IMR-90 (cell line): ENCODE data around the gene IQCM. TPM values are rescaled to one million over a fixed set of nuclear protein-coding genes. Genes with fewer than 3 reads are reported as not detected.

Experiments
- ATAC-seq: fragments of 200-7000 bp; cut with Tn5 transposase; 2 replicates; pipeline ENCODE4 v1.9.1; 2020; ENCODE audit warnings: low read depth, mild to moderate bottlenecking, moderate library complexity
- BruUV-seq: library from RNA; stranded (reverse); fragments of 400-500 nt; replicated peaks from 2 replicates; lab custom pipeline; 2021; lab: Mats Ljungman, UMichigan
- CTCF ChIA-PET: fragments of 300-600 bp; formaldehyde crosslinking; extraction: SDS; loops from one replicate; lab custom pipeline; 2021; ENCODE audit warnings: antibody characterized with exemption; lab: Yijun Ruan, JAX
- POLR2A ChIA-PET: fragments of 300-600 bp; sonication (Branson Sonifier 250); formaldehyde crosslinking; loops from one replicate; lab custom pipeline; 2022; ENCODE audit warnings: antibody characterized with exemption; ENCODE audit not compliant: unreplicated experiment; lab: Charles Lee
- DNase-seq: peaks from one replicate; pipeline ENCODE4 v3.0.0; 2013
- H2AFZ ChIP-seq: replicated peaks from 2 replicates; pipeline ENCODE3; 2013; ENCODE audit warnings: low read length, mild to moderate bottlenecking; ENCODE audit not compliant: poor library complexity
- H2AK5ac ChIP-seq: 2 replicates; pipeline ENCODE4 v1.6.1; 2013; ENCODE audit warnings: low read depth, low read length, inconsistent platforms
- H2AK9ac ChIP-seq: replicated peaks from 2 replicates; pipeline ENCODE3; 2013; ENCODE audit warnings: mild to moderate bottlenecking, low read depth, low read length, moderate library complexity; ENCODE audit not compliant: poor library complexity
- H2BK120ac ChIP-seq: 2 replicates; pipeline ENCODE4 v1.6.1; 2013; ENCODE audit warnings: low read depth, low read length, inconsistent platforms
- H2BK15ac ChIP-seq: 3 replicates; pipeline ENCODE4 v1.6.1; 2013; ENCODE audit warnings: low read depth, low read length, inconsistent platforms
- H2BK20ac ChIP-seq: 2 replicates; pipeline ENCODE4 v1.6.1; 2013; ENCODE audit warnings: low read depth, mild to moderate bottlenecking, inconsistent platforms, low read length, moderate library complexity
- H2BK5ac ChIP-seq: 2 replicates; pipeline ENCODE4 v1.6.1; 2013; ENCODE audit warnings: mild to moderate bottlenecking, low read depth, low read length, inconsistent platforms; ENCODE audit not compliant: poor library complexity, severe bottlenecking
- H3K14ac ChIP-seq: replicated peaks from 2 replicates; pipeline ENCODE4 v1.6.1; 2013; ENCODE audit warnings: low read depth, low read length, inconsistent platforms
- H3K18ac ChIP-seq: 2 replicates; pipeline ENCODE4 v1.6.1; 2013; ENCODE audit warnings: low read depth, low read length, control low read depth
- H3K23ac ChIP-seq: 2 replicates; pipeline ENCODE4 v1.6.1; 2013; ENCODE audit warnings: low read depth, low read length, inconsistent platforms
- H3K27ac ChIP-seq: 2 replicates; pipeline ENCODE4 v1.5.1; 2013; ENCODE audit warnings: mild to moderate bottlenecking, control low read depth, low read length; ENCODE audit not compliant: insufficient read depth
- H3K27me3 ChIP-seq: 2 replicates; pipeline ENCODE4 v1.6.1; 2013; ENCODE audit warnings: low read length; ENCODE audit not compliant: control insufficient read depth, insufficient read depth
- H3K36me3 ChIP-seq: 2 replicates; pipeline ENCODE4 v1.6.1; 2013; ENCODE audit warnings: low read length, mixed read lengths; ENCODE audit not compliant: control insufficient read depth, insufficient read depth
- H3K4ac ChIP-seq: 2 replicates; pipeline ENCODE4 v1.6.1; 2013; ENCODE audit warnings: low read depth, low read length, inconsistent platforms
- H3K4me1 ChIP-seq: 2 replicates; pipeline ENCODE4 v1.6.1; 2013; ENCODE audit warnings: low read length, mixed read lengths; ENCODE audit not compliant: control insufficient read depth, insufficient read depth
- H3K4me2 ChIP-seq: 2 replicates; pipeline ENCODE4 v1.6.1; 2013; ENCODE audit warnings: low read depth, mild to moderate bottlenecking, control low read depth, low read length, moderate library complexity
- H3K4me3 ChIP-seq: 2 replicates; pipeline ENCODE4 v1.5.1; 2013; ENCODE audit warnings: low read depth, mild to moderate bottlenecking, control low read depth, low read length, moderate library complexity; ENCODE audit not compliant: insufficient read depth
- H3K56ac ChIP-seq: 2 replicates; pipeline ENCODE4 v1.6.1; 2013; ENCODE audit warnings: low read length, inconsistent platforms; ENCODE audit not compliant: insufficient read depth; ENCODE audit errors: extremely low read depth
- H3K79me1 ChIP-seq, 2 experiments: 2 replicates each; pipeline ENCODE4 v1.6.1; 2013; ENCODE audit warnings: low read length in 2 of 2, inconsistent platforms in 1 of 2, low read depth in 1 of 2
- H3K9ac ChIP-seq: 2 replicates; pipeline ENCODE4 v1.6.1; 2013; ENCODE audit warnings: low read depth, low read length, control low read depth
- H3K9me1 ChIP-seq: 2 replicates; pipeline ENCODE4 v1.6.1; 2013; ENCODE audit warnings: low read length, inconsistent platforms; ENCODE audit not compliant: insufficient read depth
- H3K9me3 ChIP-seq: 2 replicates; pipeline ENCODE4 v1.6.1; 2013; ENCODE audit warnings: low read length; ENCODE audit not compliant: control insufficient read depth, insufficient read depth
- H4K20me1 ChIP-seq: 2 replicates; pipeline ENCODE4 v1.6.1; 2013; ENCODE audit warnings: low read length, inconsistent platforms; ENCODE audit not compliant: insufficient read depth
- H4K5ac ChIP-seq: 2 replicates; pipeline ENCODE4 v1.6.1; 2013; ENCODE audit warnings: mild to moderate bottlenecking, low read depth, low read length, control low read depth
- H4K8ac ChIP-seq, 2 experiments: 2 replicates each; pipeline ENCODE4 v1.6.1; 2013; ENCODE audit warnings: low read depth in 2 of 2, low read length in 2 of 2, control low read depth in 1 of 2, inconsistent platforms in 1 of 2
- H4K91ac ChIP-seq: 2 replicates; pipeline ENCODE4 v1.6.1; 2013; ENCODE audit warnings: low read depth, low read length, inconsistent platforms; ENCODE audit not compliant: insufficient read depth
- BHLHE40 ChIP-seq: fragments of 150-350 bp; IDR thresholded peaks from 2 replicates; pipeline ENCODE4 v1.6.1; 2016; ENCODE audit warnings: mild to moderate bottlenecking, low read depth, low read length
- CEBPB ChIP-seq: IDR thresholded peaks from 2 replicates; pipeline ENCODE4 v1.6.1; 2012; ENCODE audit warnings: low read depth, low read length, improper control_type of control experiment
- CTCF ChIP-seq: conservative IDR thresholded peaks from 2 replicates; pipeline ENCODE4 v1.5.1; 2012; ENCODE audit warnings: mild to moderate bottlenecking, low read depth, low read length, improper control_type of control experiment
- ELK1 ChIP-seq: fragments of 150-350 bp; IDR thresholded peaks from 2 replicates; pipeline ENCODE4 v1.6.1; 2016; ENCODE audit warnings: low read depth, mild to moderate bottlenecking, low read length, moderate library complexity, borderline replicate concordance
- MAZ ChIP-seq: IDR thresholded peaks from 2 replicates; pipeline ENCODE4 v1.6.1; 2012; ENCODE audit warnings: low read depth, mild to moderate bottlenecking, low read length, improper control_type of control experiment, moderate library complexity, borderline replicate concordance
- MXI1 ChIP-seq: IDR thresholded peaks from 2 replicates; pipeline ENCODE4 v1.6.1; 2012; ENCODE audit warnings: low read depth, mild to moderate bottlenecking, low read length, moderate library complexity, borderline replicate concordance
- NFE2L2 ChIP-seq: fragments of 150-350 bp; IDR thresholded peaks from 2 replicates; pipeline ENCODE4 v1.6.1; 2016; ENCODE audit warnings: low read depth, mild to moderate bottlenecking, low read length
- POLR2A ChIP-seq: IDR thresholded peaks from 2 replicates; pipeline ENCODE4 v1.6.1; 2012; ENCODE audit warnings: mild to moderate bottlenecking, low read depth, low read length
- RAD21 ChIP-seq: IDR thresholded peaks from 2 replicates; pipeline ENCODE4 v1.6.1; 2012; ENCODE audit warnings: low read length, improper control_type of control experiment
- RCOR1 ChIP-seq: IDR thresholded peaks from 2 replicates; pipeline ENCODE4 v1.6.1; 2012; ENCODE audit warnings: mild to moderate bottlenecking, low read length, improper control_type of control experiment; ENCODE audit not compliant: insufficient replicate concordance
- SMC3 ChIP-seq: fragments of 150-350 bp; IDR thresholded peaks from 2 replicates; pipeline ENCODE4 v1.6.1; 2016; ENCODE audit warnings: low read depth, mild to moderate bottlenecking, antibody characterized with exemption, low read length, moderate library complexity
- USF2 ChIP-seq: fragments of 150-350 bp; IDR thresholded peaks from 2 replicates; pipeline ENCODE4 v1.6.1; 2017; ENCODE audit warnings: mild to moderate bottlenecking, antibody characterized with exemption, low read length, low read depth
- WGBS, 2 experiments: methylation state at CpG; one replicate each; pipeline versions ENCODE4 v1.1.5 to v1.1.7; 2013; ENCODE audit warnings: missing lambda C conversion rate in 2 of 2; ENCODE audit not compliant: insufficient read length in 1 of 2; ENCODE audit errors: extremely low coverage in 2 of 2; 5-methylcytosine and 5-hydroxymethylcytosine counted together
- dilution Hi-C: fragments of 300-500 bp; cut with HindIII; formaldehyde crosslinking; loops from one replicate; pipeline ENCODE4 v1.14.3; 2018; ENCODE audit warnings: low sequenced_read_pairs; ENCODE audit not compliant: unreplicated experiment
- in situ Hi-C: fragments of 300-500 bp; cut with MboI; formaldehyde crosslinking; loops from 3 replicates; pipeline ENCODE4 v1.14.3; 2019; ENCODE audit warnings: low sequenced_read_pairs, inconsistent platforms, mixed read lengths
- intact Hi-C: fragments of 100-400 bp; cut with micrococcal nuclease; formaldehyde crosslinking; loops from 2 replicates; pipeline ENCODE4 v1.10.0; 2022
- polyA plus RNA-seq, 3 experiments: library from polyadenylated mRNA; depleted of rRNA; stranded (reverse); fragments of >200 nt; gene quantifications; 2 replicates each; pipeline ENCODE4 v1.2.3, GENCODE V29; 2012; ENCODE audit warnings: low replicate concordance in 1 of 3
- total RNA-seq: library from RNA; depleted of rRNA; stranded (reverse); fragments of >200 nt; gene quantifications from 2 replicates; pipeline ENCODE4 v1.2.3, GENCODE V29; 2012

The IQCM gene
- total and polyA plus RNA-seq, 2 of the 4 experiments (the other 2 are of a cell fraction) = not detected

DNA sequence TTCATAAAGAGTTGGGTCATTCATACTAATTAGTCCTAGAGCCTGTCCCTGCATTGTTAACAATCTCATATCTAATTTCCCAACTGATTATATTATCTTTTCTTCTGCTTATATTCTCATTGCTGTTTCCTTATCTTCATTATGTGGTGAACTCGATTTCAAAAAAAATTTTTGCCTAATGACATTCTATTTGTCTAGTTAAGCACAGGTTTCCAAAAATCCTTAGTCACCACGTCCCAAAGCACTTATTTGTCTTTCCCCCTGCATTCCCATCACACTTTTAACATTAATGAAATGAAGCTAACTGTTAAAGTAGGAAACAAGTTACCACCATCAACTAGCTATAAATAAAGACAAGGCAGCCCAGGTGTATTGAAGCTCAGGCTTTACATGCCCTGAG lies 131.1 kb downstream of the IQCM start:
- Histone ChIP-seq H3K18ac (no peak overlapping the region), H3K4me2 (no peak overlapping the region), H3K56ac (no peak overlapping the region), H3K4ac (no peak overlapping the region), H3K9me1 (no peaks in the 10 kb centered on the region), H3K14ac (no peak overlapping the region), H2BK15ac (no peak overlapping the region), H2AK9ac (no peak overlapping the region), H3K23ac (no peak overlapping the region), H4K91ac (no peak overlapping the region), H2AFZ (no peak overlapping the region), H4K8ac (no peak overlapping the region), H3K4me3 (no peak overlapping the region), H4K5ac (no peak overlapping the region), H2AK5ac (no peak overlapping the region), H2BK120ac (no peak overlapping the region), H3K36me3 (no peaks in the 10 kb centered on the region), H3K9me3 (no peaks in the 10 kb centered on the region), H2BK5ac (no peak overlapping the region), H3K4me1 (no peaks in the 10 kb centered on the region), H3K27me3 (no peaks in the 10 kb centered on the region), H3K27ac (no peak overlapping the region), H3K9ac (no peak overlapping the region), H2BK20ac (no peak overlapping the region), H3K79me1 (no peaks in the 10 kb centered on the region), H4K20me1 (no peaks in the 10 kb centered on the region)
- intact Hi-C loops (no loop called here), in situ Hi-C loops (no loop called here), dilution Hi-C loops (no loop called here)
- no peak for DNase-seq
- POLR2A ChIA-PET = no interaction called here
- no peak for TF ChIP-seq RCOR1
- TF ChIP-seq SMC3 = no peak
- no peak for TF ChIP-seq NFE2L2
- TF ChIP-seq ELK1 = no peak
- TF ChIP-seq CTCF = no peak
- TF ChIP-seq USF2 = no peak
- TF ChIP-seq RAD21 = no peak
- TF ChIP-seq MXI1 = no peak
- TF ChIP-seq POLR2A = no peak
- TF ChIP-seq CEBPB = no peak
- TF ChIP-seq BHLHE40 = no peak
- TF ChIP-seq MAZ = no peak
- CTCF ChIA-PET = interaction anchor here (0.6 kb wide), 1 partner anchor 1826 kb away, joined by 3 read pairs; no protein-coding TSS in a partner anchor
- ATAC-seq = no peak
- no CpG with 5 or more reads among the region's 2 CpGs for WGBS, 2 experiments
- BruUV-seq = no TSS peak
